GM12878 (cell line): Measurements from ENCODE around the gene FKRP. TPM values are rescaled to one million over a fixed set of nuclear protein-coding genes. Genes with fewer than 3 reads are reported as not detected.

Experiments used
- ATAC-seq: fragments of 200-7000 bp; cut with Tn5 transposase; 3 replicates; pipeline ENCODE4 v1.9.1; 2020; ENCODE audit warnings: mild to moderate bottlenecking, moderate library complexity
- BruUV-seq: library from RNA; stranded (reverse); fragments of 400-500 nt; replicated peaks from 2 replicates; lab custom pipeline; 2021; lab: Mats Ljungman, UMichigan
- CTCF ChIA-PET: fragments of 300-600 bp; sonication (Branson Sonifier 250); formaldehyde crosslinking; extraction: SDS; loops from one replicate; lab custom pipeline; 2021; ENCODE audit warnings: inconsistent platforms; lab: Yijun Ruan, JAX
- POLR2A ChIA-PET: fragments of 350-600 bp; formaldehyde crosslinking; extraction: SDS; loops from one replicate; lab custom pipeline; 2021; ENCODE audit warnings: inconsistent platforms; lab: Charles Lee
- RAD21 ChIA-PET: fragments of 300-600 bp; sonication (Branson Sonifier 250); formaldehyde crosslinking; loops from one replicate; lab custom pipeline; 2023; ENCODE audit warnings: antibody characterized with exemption; ENCODE audit not compliant: unreplicated experiment; lab: Charles Lee
- SMC1A ChIA-PET: fragments of 300-600 bp; sonication (Branson Sonifier 250); formaldehyde crosslinking; loops from one replicate; lab custom pipeline; 2023; ENCODE audit not compliant: unreplicated experiment, uncharacterized antibody; lab: Charles Lee
- DNase-seq: peaks from one replicate; pipeline ENCODE4 v3.0.0-alpha.2; 2011; ENCODE audit warnings: low read depth, low spot score
- FAIRE-seq: peaks from 3 replicates; lab custom pipeline; 2011; peaks lifted over from hg19 to GRCh38; lab: Jason Lieb, UNC
- H2AFZ ChIP-seq: 2 replicates; pipeline ENCODE4 v1.6.0; 2011; ENCODE audit warnings: low read depth, low read length, control low read depth; ENCODE audit not compliant: control insufficient read depth
- H3K27ac ChIP-seq: 2 replicates; pipeline ENCODE4 v1.5.1; 2011; ENCODE audit warnings: control low read depth; ENCODE audit not compliant: control insufficient read depth, insufficient read depth
- H3K27me3 ChIP-seq, 2 experiments: replicated peaks in 1 of 2; 2 replicates each; pipeline versions ENCODE4 v1.6.0 to v1.6.1; 2011; ENCODE audit warnings: low read length in 1 of 2; ENCODE audit not compliant: control insufficient read depth in 2 of 2, insufficient read depth in 2 of 2
- H3K36me3 ChIP-seq, 2 experiments: 2 replicates each; pipeline ENCODE4 v1.5.1; 2011; ENCODE audit warnings: low read length in 1 of 2; ENCODE audit not compliant: control insufficient read depth in 2 of 2, insufficient read depth in 2 of 2
- H3K4me1 ChIP-seq: 2 replicates; pipeline ENCODE4 v1.6.1; 2011; ENCODE audit warnings: mild to moderate bottlenecking, low read length, moderate library complexity, mixed read lengths; ENCODE audit not compliant: control insufficient read depth, insufficient read depth
- H3K4me2 ChIP-seq: 2 replicates; pipeline ENCODE4 v1.6.0; 2011; ENCODE audit warnings: control low read depth; ENCODE audit not compliant: control insufficient read depth, insufficient read depth
- H3K4me3 ChIP-seq: fragments of 200-600 bp; sonication (generic); 2 replicates; pipeline ENCODE4 v1.5.1; 2016
- H3K79me2 ChIP-seq: 2 replicates; pipeline ENCODE4 v1.6.0; 2011; ENCODE audit warnings: low read length; ENCODE audit not compliant: control insufficient read depth, insufficient read depth
- H3K9ac ChIP-seq: 2 replicates; pipeline ENCODE4 v1.8.0; 2011; ENCODE audit warnings: low read length, control low read depth, mixed read lengths; ENCODE audit not compliant: control insufficient read depth, insufficient read depth
- H3K9me3 ChIP-seq: replicated peaks from 3 replicates; pipeline ENCODE4 v1.5.1; 2011; ENCODE audit warnings: mild to moderate bottlenecking, low read length; ENCODE audit not compliant: control insufficient read depth, insufficient read depth
- H4K20me1 ChIP-seq: 2 replicates; pipeline ENCODE4 v1.6.0; 2011; ENCODE audit not compliant: control insufficient read depth, insufficient read depth
- ATF2 ChIP-seq: IDR thresholded peaks from 2 replicates; pipeline ENCODE4 v1.6.1; 2012; ENCODE audit warnings: low read length, inconsistent platforms
- DPF2 ChIP-seq: fragments of 450-650 bp; IDR thresholded peaks from 2 replicates; pipeline ENCODE4 v1.6.1; 2017; ENCODE audit warnings: mild to moderate bottlenecking
- FOS ChIP-seq: IDR thresholded peaks from 3 replicates; pipeline ENCODE4 v1.6.1; 2011; ENCODE audit warnings: borderline replicate concordance; ENCODE audit not compliant: insufficient read length; ENCODE audit errors: extremely low read depth
- HDGF ChIP-seq: fragments of 450-650 bp; IDR thresholded peaks from 2 replicates; pipeline ENCODE4 v1.6.1; 2016; ENCODE audit warnings: antibody characterized with exemption
- JUNB ChIP-seq: IDR thresholded peaks from 2 replicates; pipeline ENCODE4 v1.6.1; 2016; ENCODE audit warnings: antibody characterized with exemption, mild to moderate bottlenecking
- POU2F2 ChIP-seq: IDR thresholded peaks from 3 replicates; pipeline ENCODE4 v1.6.1; 2011; ENCODE audit warnings: low read depth, mild to moderate bottlenecking, low read length, borderline replicate concordance
- RBBP5 ChIP-seq: fragments of 200-600 bp; sonication (generic); conservative IDR thresholded peaks from 2 replicates; pipeline ENCODE4 v1.6.1; 2016
- USF1 ChIP-seq: IDR thresholded peaks from 2 replicates; pipeline ENCODE4 v1.6.1; 2011; ENCODE audit warnings: borderline replicate concordance, low read depth, mild to moderate bottlenecking, moderate library complexity, mixed read lengths, low read length; ENCODE audit not compliant: insufficient read depth; ENCODE audit errors: extremely low read length
- ZZZ3 ChIP-seq: IDR thresholded peaks from 2 replicates; pipeline ENCODE4 v1.6.1; 2011; ENCODE audit warnings: low read depth; ENCODE audit not compliant: control insufficient read depth, insufficient read length
- WGBS: methylation state at CpG from one replicate; pipeline ENCODE4 v1.1.6; 2016; ENCODE audit warnings: low lambda C conversion rate; ENCODE audit not compliant: insufficient replicate concordance, insufficient coverage; ENCODE audit errors: missing lambda C conversion rate; 5-methylcytosine and 5-hydroxymethylcytosine counted together
- in situ Hi-C: fragments of 300-500 bp; cut with MboI; formaldehyde crosslinking; loops from 9 replicates; pipeline ENCODE4 v1.14.3; 2018; ENCODE audit warnings: mixed read lengths
- intact Hi-C: fragments of 100-400 bp; cut with micrococcal nuclease; formaldehyde crosslinking; loops from one replicate; pipeline ENCODE4 v1.14.2; 2022; ENCODE audit not compliant: unreplicated experiment
- polyA plus RNA-seq, 11 experiments: library from polyadenylated mRNA; depleted of rRNA in 4 of 11; unstranded in 6 of 11; stranded (reverse) in 5 of 11; fragments of >200 nt; fragmentation: Nextera tagmentation in 4 of 11; fragmentation: Illumina TruSeq in 1 of 11; extraction: Ambion mirVana in 4 of 11; extraction: Trizol in 1 of 11; gene quantifications; 1 replicate in 1 of 11; 2 replicates in 10 of 11; pipeline versions ENCODE4 v1.2.1 to v1.2.3, GENCODE V29; 2011 to 2016; ENCODE audit warnings: inconsistent platforms in 2 of 11, missing spikeins in 2 of 11, low read depth in 1 of 11
- total RNA-seq, 4 experiments: library from RNA; depleted of rRNA in 3 of 4; stranded (reverse); fragments of >200 nt in 3 of 4; fragmentation: Illumina TruSeq in 1 of 4; extraction: Trizol in 1 of 4; gene quantifications; 2 replicates each; pipeline versions ENCODE4 v1.2.1 to v1.2.3, GENCODE V29; 2013 to 2021

The FKRP gene
- total and polyA plus RNA-seq, 10 of the 15 experiments (the other 5 are each of a cell fraction or from before 2014, with no cell fraction given), result 1.3 to 14.1 (median 7.8) TPM

- no peak for TF ChIP-seq POU2F2
- no peak for TF ChIP-seq JUNB
- no peak for TF ChIP-seq DPF2
- no peak for TF ChIP-seq ATF2
- no peak for TF ChIP-seq HDGF
- no peak for TF ChIP-seq FOS
- TF ChIP-seq RBBP5, result no peak
Observed at GRCh38 chr19:46726971-46727501, 18.8 kb upstream of the FKRP start (continued).

GRCh38 chr19:46727757-46728156 lies 18.1 kb upstream of the FKRP start:
- no peak overlapping the region for H3K9ac ChIP-seq
- H4K20me1 ChIP-seq, result no peaks in the 10 kb centered on the region; the same call in none of the 2 replicates
- no peak overlapping the region for H3K4me2 ChIP-seq
- ChIA-PET RAD21 (interaction anchor here (0.9 to 2.2 kb wide), 3 partner anchors 23 to 66 kb away, joined by 3 to 11 read pairs (median 4); partner anchors contain the start of gene DACT3), CTCF (interaction anchor here (0.8 to 6.0 kb wide), 15 partner anchors 13 to 199 kb away, joined by 3 to 78 read pairs (median 6); partner anchors contain the start of genes DACT3 and PRKD2), POLR2A (interaction anchor here (2.0 kb wide), 1 partner anchor 9 kb away, joined by 5 read pairs; no protein-coding TSS in a partner anchor), SMC1A (interaction anchor here (1.3 to 2.3 kb wide), 5 partner anchors 12 to 71 kb away, joined by 3 to 21 read pairs (median 4); partner anchors contain the start of gene DACT3)
- intact Hi-C loops (loop anchor here (1.0 to 5.0 kb wide), 2 partner anchors 23 to 35 kb away; no protein-coding TSS in a partner anchor), in situ Hi-C loops (no loop called here)
- H3K4me3 ChIP-seq, result no peak overlapping the region
- peaks cover 10% of the 10 kb centered on the region for H3K4me1 ChIP-seq
- peaks cover 3% of the 10 kb centered on the region; the same call in 1 of the 2 replicates for H3K79me2 ChIP-seq
- H2AFZ ChIP-seq, result no peak overlapping the region
- no peak for FAIRE-seq
- TF ChIP-seq ZZZ3 (no peak), USF1 (no peak)
- no TSS peak for BruUV-seq
- DNase-seq, result no peak
- no peak for ATAC-seq
- H3K36me3 ChIP-seq, result peaks cover 37 to 83% of the 10 kb centered on the region in 2 experiments; a peak in 3 of 4 replicates
- 95% methylated on average over 11 of the region's 11 CpGs for WGBS
- no peaks in the 10 kb centered on the region for H3K27me3 ChIP-seq
- no peaks in the 10 kb centered on the region for H3K9me3 ChIP-seq
- no peak overlapping the region for H3K27ac ChIP-seq
